ENCODE data around the gene ZNF568. TPM values are rescaled to one million over a fixed set of nuclear protein-coding genes. Genes with fewer than 3 reads are reported as not detected.

Gene ZNF568
- total RNA-seq, 1 experiment from 2014 or later, result 6.4 TPM

- DNase-seq, result no peak
- Histone ChIP-seq H3K36me3 (ENCODE audit: low read depth) (peaks cover 51% of the 10 kb centered on the region), H3K9me2 (ENCODE audit: insufficient read depth) (no peaks in the 10 kb centered on the region), H3K27ac (no peak overlapping the region), H2AFZ (no peak overlapping the region), H3K4me3 (no peak overlapping the region; the same call in 1 of the 2 replicates), H4K20me1 (ENCODE audit: insufficient read depth) (no peaks in the 10 kb centered on the region), H3K4me2 (no peak overlapping the region), H3K27me3 (ENCODE audit: insufficient read depth, low read depth) (no peaks in the 10 kb centered on the region), H3F3A (ENCODE audit: insufficient read depth, low read depth) (peaks cover 4% of the 10 kb centered on the region; the same call in 1 of the 2 replicates), H3K9me3 (ENCODE audit: insufficient read depth, low read depth) (peaks cover 69% of the 10 kb centered on the region), H3K4me1 (replicated peaks; ENCODE audit: insufficient read depth) (no peaks in the 10 kb centered on the region), H3K79me2 (ENCODE audit: low read depth) (no peaks in the 10 kb centered on the region)
- TF ChIP-seq CTCF (conservative IDR thresholded peaks at IDR 0.05), result no peak
- no peak for TF ChIP-seq EZH2 (IDR thresholded peaks at IDR 0.05; ENCODE audit: low read depth)
- BruUV-seq (replicated peaks), result no TSS peak
- ChIA-PET CTCF (no interaction called here), POLR2A (ENCODE audit: unreplicated experiment) (no interaction called here)
- intact Hi-C loops (cut with micrococcal nuclease; ENCODE audit: unreplicated experiment), result no loop called here
Measured at GRCh38 chr19:36891768-36892357, 24.3 kb upstream of the ZNF568 start.

DNA sequence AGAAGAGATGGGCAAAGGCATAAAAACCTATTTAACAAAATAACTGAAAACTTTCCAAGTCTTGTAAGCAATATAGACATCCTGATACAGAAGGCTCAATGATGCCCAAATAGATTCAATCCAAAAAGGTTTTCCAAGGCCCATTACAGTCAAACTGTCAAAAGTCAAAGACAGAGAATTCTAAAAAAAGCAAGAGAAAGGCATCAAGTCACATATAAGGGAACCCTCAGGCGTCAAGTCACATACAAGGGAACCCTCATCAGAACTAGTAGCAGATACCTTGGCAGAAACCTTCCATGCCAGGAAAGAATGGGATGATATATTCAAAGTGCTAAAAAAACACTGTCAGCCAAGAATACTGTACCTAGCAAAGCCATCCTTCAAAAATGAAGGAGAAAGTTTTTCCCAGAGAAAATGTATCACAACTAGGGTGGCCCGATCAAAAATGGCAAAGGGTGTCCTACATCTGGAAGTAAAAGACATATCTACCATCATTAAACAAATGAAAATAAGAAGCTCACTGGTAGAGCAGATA lies 21.2 kb upstream of the ZNF568 start:
- H3K4me3 ChIP-seq, result peak overlapping the region; percentile 8; the same call in 1 of the 2 replicates
- no peak overlapping the region for H2AFZ ChIP-seq
- no peaks in the 10 kb centered on the region for H3K79me2 ChIP-seq (ENCODE audit: low read depth)
- intact Hi-C loops (cut with micrococcal nuclease; ENCODE audit: unreplicated experiment), result no loop called here
- H3K9me2 ChIP-seq (ENCODE audit: insufficient read depth), result no peaks in the 10 kb centered on the region
- H3K27ac ChIP-seq, result no peak overlapping the region
- H3K4me1 ChIP-seq (replicated peaks; ENCODE audit: insufficient read depth), result no peaks in the 10 kb centered on the region
- H3K9me3 ChIP-seq (ENCODE audit: insufficient read depth, low read depth), result peaks cover 73% of the 10 kb centered on the region
- no peaks in the 10 kb centered on the region for H3K27me3 ChIP-seq (ENCODE audit: insufficient read depth, low read depth)
- peaks cover 49% of the 10 kb centered on the region for H3K36me3 ChIP-seq (ENCODE audit: low read depth)
- no peaks in the 10 kb centered on the region for H3F3A ChIP-seq (ENCODE audit: insufficient read depth, low read depth)
- H4K20me1 ChIP-seq (ENCODE audit: insufficient read depth), result no peaks in the 10 kb centered on the region
- no peak for DNase-seq
- POLR2A ChIA-PET (ENCODE audit: unreplicated experiment), result no interaction called here
- no TSS peak for BruUV-seq (replicated peaks)
- TF ChIP-seq CTCF (conservative IDR thresholded peaks at IDR 0.05), result no peak
- no peak for TF ChIP-seq EZH2 (IDR thresholded peaks at IDR 0.05; ENCODE audit: low read depth)
- no peak overlapping the region for H3K4me2 ChIP-seq
- CTCF ChIA-PET, result no interaction called here

GRCh38 chr19:36898422-36898821 lies 17.7 kb upstream of the ZNF568 start:
- peaks cover 56% of the 10 kb centered on the region for H3K9me3 ChIP-seq (ENCODE audit: insufficient read depth, low read depth)
- H3F3A ChIP-seq (ENCODE audit: insufficient read depth, low read depth), result no peaks in the 10 kb centered on the region
- H3K9me2 ChIP-seq (ENCODE audit: insufficient read depth), result no peaks in the 10 kb centered on the region
- H3K4me3 ChIP-seq, result no peak overlapping the region
- DNase-seq, result no peak
- H4K20me1 ChIP-seq (ENCODE audit: insufficient read depth), result no peaks in the 10 kb centered on the region
- H3K27me3 ChIP-seq (ENCODE audit: insufficient read depth, low read depth), result no peaks in the 10 kb centered on the region
- ChIA-PET POLR2A (ENCODE audit: unreplicated experiment) (no interaction called here), CTCF (no interaction called here)
- no TSS peak for BruUV-seq (replicated peaks)
- no peak overlapping the region for H2AFZ ChIP-seq
- no peak for TF ChIP-seq CTCF (conservative IDR thresholded peaks at IDR 0.05)
- TF ChIP-seq EZH2 (IDR thresholded peaks at IDR 0.05; ENCODE audit: low read depth), result no peak
- H3K4me1 ChIP-seq (replicated peaks; ENCODE audit: insufficient read depth), result no peaks in the 10 kb centered on the region
- intact Hi-C loops (cut with micrococcal nuclease; ENCODE audit: unreplicated experiment), result no loop called here
- H3K4me2 ChIP-seq, result no peak overlapping the region
- peaks cover 26% of the 10 kb centered on the region for H3K36me3 ChIP-seq (ENCODE audit: low read depth)
- H3K79me2 ChIP-seq (ENCODE audit: low read depth), result no peaks in the 10 kb centered on the region
- H3K27ac ChIP-seq, result no peak overlapping the region

All from PC-9 (cell line).